ENCODE measurements around the gene MYL7. TPM values are rescaled to one million over a fixed set of nuclear protein-coding genes. Genes with fewer than 3 reads are reported as not detected.
"Not testable (repeated sequence)": the region's sequence is repeated elsewhere in the genome, so short reads cannot be mapped to it uniquely, and the experiment has no call there.

MYL7 gene
- total RNA-seq, 1 donor from 2014 or later, result not detected

DNA sequence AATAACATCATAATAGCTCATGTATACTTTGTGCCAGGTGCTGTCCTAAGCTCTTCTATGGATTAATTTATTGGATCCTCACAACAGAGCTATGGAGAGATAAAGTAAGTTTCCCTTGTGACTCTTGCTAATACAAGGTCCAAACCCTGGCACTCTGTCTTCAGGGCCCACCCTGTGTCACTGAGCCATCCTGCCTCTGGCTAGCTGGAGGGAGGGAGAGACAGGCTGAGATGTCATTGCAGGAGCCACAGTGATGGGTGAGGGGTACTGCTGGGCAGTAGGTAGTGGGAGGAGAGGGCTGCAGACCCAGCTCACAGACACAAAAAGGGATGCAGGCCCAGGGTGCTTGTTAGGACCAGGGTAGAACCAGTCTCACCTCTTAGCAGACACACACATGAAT, 31.2 kb upstream of the MYL7 start:
- intact Hi-C loops (cut with micrococcal nuclease), result no loop called here

DNA sequence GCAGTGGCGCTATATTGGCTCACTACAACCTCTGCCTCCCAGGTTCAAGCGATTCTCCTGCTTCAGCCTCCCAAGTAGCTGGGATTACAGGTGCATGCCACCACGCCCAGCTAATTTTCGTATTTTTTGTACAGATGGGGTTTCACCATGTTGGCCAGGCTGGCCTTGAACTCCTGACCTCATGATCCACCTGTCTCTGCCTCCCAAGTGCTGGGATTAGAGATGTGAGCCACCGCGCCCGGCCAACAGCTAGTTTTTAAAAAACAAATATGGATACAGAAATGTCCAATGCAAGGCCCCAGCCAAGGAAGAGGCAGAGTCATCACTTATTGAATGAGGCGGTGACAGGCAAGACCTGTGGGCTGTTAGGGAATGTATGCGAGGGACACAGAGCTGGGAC, 30.8 kb upstream of the MYL7 start:
- intact Hi-C loops (cut with micrococcal nuclease), result not testable (repeated sequence)

DNA sequence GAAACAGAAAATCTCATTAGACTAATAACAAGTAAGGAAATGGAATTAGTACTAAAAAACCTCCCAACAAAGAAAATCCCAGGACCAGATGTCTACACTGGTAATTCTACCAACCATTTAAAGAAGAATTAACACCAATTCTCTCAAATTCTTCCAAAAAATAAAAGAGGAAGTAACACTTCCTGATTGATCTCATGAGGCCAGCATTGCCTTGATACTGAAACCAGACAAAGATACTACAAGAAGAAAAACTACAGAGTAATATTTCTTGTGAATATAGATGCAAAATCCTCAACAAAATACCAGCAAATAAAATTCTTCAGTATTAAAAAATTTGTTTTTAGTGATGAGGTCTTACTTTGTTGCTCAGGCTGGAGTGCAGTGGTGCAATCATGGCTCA, 26.8 kb upstream of the MYL7 start:
- intact Hi-C loops (cut with micrococcal nuclease), result no loop called here

DNA sequence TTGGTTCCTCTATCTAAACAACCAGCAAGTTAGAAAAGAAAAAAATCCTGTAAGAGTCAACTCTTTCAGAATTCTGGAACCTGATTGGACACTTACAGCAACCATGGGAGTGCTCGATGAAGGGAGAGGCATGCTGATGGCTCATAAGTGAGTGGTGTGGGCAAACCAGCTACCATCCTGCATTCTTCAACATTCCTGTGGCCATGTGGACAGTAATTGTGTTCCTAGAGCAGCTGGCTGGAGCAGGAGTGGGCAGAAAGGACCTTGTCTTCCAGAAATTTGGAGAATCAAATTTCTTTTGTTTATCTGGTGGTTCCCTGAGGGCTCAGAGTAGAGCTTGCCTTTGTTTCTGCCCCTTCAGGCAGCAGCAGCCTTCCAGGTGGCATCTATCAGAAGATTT, 22.5 kb upstream of the MYL7 start:
- intact Hi-C loops (cut with micrococcal nuclease), result no loop called here

DNA sequence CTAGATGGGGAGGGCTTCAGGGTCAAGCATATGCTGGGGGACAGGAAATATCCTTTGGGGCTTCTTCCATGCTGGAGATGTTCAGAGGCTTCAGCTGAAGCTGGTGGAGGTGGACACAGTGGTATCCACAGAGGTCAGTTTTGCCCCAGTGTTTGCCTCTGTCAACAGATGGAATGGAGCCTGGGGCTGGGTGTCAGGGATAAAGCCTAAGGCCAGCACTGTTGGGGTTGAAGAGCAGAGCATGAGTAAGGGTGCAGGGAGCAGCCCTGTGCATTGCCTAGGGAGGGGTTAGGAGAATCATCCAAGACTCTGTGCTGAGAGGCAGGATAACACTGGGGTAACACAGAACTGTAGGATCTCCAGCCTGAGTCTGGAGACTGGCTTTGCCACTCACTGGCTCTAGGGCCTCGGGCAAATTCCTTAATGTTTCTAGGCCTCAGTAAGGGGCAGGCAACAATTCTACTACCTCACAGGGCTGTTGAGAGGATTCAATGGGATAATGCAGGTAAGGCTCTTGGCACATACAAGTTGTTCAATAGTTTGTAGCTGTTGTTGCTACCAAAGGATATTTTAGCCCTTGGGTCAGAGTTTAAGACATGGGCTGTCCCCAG, 21.8 kb upstream of the MYL7 start:
- intact Hi-C loops (cut with micrococcal nuclease), result no loop called here

DNA sequence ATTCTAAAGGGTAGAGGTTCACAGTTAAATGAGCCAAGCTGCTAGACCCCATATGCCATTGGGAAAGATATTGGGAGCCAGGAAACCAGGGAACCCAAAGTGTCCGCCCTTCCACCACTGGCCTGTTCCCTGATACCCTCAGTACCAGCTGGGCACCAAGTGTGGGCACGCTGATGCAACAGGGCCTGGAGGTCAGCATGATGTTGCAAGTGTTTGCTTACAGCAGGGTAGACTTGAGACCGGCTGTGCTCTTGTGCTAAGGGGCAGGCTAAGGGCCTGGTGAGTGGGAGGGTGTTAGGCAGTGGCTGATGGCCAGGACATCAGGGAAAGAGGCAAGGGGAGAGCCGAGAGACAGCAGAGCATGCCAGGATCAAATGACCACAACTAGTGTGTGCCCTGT, 21.0 kb upstream of the MYL7 start:
- intact Hi-C loops (cut with micrococcal nuclease), result no loop called here

DNA sequence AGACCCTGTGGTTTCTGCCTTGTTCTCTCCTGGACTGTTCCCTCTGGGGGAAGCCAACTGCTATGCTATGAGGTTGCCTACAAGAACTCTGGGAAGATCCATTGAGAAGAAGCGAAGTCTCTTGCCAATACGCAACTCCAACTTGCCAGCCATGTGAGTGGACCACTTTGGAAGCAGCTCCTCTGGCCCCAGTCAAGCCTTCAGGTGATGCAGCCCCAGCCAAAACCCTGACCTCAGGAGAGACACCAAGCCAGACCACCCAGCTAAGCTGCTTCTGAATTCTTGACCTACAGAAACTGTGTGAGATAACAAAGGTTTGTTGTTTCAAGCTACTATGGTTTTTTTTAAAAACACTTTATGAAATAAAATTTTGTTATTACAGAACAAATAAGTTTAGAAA, 20.2 kb upstream of the MYL7 start:
- intact Hi-C loops (cut with micrococcal nuclease), result no loop called here

DNA sequence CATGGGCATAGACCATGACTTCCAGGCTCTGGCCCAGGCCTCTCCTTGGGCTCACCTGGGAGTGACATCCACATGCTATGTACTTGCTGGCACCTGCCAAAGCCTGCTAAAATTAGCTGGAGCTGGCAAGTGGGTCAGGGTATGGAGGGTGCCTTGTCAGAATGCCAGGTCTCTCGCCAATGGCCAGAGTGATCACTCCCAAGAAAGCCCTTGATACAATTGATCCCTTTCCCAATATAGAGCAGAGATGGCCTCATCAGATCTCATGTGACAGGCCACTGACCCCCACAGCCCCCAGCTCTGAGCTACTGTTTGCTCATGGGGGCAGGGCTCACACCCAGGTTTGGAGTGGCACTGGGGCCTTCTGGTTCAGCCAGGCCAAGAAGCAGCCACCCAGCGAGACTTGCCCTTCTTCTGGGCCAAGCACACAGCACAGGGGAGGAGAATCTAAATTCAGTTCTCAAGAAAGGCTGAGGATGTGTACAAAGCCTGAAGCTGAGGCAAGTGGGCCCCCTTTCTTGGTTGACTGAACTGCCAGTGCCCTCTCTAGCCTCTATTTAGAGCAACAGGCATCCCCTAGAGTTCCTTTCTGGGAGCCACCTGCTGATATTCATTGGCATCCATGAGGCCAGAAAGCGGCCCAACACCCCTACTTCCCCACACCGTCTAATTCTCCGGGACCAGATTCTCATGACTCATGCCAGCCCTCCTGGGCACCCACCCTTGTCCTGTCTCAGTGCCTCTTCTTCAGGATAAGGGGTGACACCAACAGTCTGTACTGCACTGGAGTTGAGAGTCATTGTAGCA, 18.9 kb upstream of the MYL7 start:
- intact Hi-C loops (cut with micrococcal nuclease), result no loop called here

DNA sequence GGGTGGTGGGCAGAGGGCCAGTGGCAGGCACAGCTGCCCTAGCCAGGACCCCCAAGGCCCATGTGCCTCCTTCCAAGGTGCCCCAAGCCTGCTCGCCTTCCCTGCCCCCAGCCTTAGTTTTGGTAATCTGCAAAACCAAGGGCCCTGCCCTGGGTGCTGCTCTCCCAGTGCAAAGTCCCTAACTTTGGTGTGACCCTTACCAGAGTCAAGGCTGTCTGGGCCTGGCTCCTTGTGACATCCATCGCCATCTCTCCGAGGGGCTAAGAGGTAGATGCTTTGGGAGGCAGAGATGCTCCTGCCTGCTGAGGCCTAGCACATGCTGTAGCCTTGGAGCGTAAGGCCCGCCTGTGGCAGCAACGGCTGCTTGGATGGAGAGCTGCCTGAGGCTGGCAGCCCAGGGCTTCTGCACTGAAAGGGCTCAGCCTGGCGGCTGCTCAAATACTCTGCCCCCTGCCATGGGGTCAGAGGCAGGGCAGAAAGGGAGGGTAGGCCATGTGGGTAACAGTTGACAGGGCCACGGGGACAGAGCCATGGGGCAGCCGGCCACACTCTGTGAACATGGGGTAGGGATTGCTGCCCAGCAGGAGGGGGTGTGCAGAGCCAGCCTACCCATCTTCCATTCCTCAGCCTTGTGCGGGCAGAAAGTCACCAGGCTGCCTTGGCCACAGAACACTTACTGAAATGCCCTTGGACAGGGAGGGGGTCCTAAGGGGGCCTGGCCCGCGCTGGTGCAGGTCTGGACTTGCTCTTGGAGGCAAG, 17.9 kb upstream of the MYL7 start:
- intact Hi-C loops (cut with micrococcal nuclease), result no loop called here

DNA sequence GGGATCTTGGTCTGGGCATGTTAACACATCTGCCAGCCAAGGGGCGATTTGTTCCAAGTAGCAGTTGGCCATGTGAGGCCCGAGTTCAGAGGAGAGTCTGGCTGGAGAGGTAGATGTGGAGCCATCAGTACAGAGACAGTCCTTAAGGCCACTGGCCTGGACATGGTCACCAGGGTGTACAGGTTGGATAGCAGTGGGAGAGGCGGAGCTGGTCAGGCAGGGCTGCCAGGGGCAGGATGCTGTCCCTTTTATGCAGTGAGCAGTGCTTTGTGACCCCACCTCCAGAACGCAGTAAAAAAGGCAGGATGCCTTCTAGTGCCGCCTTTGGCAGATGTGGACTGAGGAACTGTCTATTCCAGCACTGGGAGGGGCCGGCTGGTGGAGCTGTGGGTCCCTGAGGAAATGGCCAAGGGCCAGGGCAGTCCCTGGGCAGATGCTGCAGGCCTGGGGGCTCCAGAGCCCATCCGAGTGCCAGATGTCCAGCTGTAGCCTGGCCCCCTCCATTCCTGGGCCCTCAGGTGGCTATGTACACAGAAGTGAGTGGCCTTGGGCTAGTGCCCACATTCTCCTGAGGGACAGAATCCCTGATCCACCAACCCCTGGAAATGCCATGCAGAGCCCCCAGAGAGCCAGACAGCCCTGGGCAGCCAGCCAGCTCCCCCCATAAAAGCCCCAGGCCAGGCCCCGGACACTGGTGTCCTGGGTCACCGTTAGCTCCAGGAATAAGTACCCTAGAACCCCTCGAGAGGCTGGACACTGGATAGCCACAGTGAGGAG, 17.2 kb upstream of the MYL7 start:
- intact Hi-C loops (cut with micrococcal nuclease), result no loop called here

DNA sequence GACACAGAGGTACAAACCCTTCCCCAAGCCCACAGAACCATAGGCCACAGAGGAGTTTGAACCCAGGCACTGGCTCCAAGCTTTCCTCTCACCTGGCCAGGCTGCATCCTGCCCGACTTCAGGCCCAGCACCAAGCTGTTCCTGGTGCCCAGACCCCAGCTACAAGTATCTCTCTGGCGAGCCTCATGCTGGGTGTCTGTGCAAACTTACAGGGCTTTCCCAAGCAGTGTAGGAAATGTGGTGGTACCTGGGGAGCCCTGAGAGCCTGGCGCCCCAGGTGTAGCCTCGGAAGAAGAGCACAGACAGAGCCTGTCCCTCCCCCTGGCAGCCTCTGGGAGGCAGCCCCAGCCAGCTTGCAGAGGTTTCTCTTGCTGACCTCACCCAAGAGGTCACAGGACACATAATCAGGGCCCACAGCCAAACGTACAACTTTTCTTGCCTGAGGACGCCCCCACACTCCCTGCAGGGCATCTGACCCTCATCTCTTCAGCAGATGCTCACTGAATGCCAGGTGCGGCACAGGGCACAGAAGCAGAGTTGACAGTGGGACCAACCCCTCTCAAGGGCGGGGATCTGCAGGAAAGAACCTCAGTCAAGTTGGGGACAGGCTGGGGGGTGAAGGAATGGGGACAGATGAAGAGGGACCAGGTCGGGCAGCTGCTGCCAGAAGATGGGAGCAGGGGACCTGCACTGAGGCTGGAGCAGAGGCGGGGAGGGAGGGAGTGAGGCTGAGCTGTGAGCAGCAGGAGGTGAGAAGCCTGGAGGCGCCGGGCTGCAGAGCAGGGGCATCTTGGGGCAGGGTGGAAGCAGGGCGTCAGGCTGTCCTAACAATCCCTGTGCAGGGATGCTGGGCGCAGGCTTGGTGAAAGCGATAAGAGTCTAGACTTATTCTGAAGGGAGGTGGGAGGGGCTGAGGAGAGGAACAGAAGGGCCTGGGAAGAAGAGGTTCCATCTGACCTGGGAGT, 16.3 kb upstream of the MYL7 start:
- intact Hi-C loops (cut with micrococcal nuclease), result no loop called here

DNA sequence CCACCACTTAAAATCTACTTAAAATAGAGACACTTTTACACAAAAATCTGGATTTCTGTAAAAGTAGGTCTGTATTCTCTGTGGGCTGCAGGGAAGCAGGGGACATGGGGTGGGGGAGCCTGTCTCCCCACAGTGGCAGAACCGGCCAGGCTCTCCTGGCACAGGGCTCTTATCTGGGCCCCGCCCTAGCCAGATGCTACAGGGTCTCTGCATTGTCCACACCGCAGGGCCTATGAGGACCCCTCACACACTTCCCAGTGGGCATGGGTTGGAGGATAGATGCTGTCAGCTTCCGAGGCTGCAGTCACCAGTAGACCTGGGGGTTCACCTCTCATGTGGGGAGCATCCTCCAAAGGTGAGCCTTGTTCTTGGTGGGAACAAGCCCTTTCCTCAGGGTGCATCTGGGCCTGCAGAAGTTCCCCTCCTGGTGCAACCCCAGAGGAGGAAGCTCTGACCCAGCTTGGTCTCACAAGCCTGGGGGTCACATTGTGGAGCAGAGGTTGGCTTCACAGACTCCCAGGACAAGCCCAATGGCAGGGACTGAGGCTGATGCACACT, 15.4 kb upstream of the MYL7 start:
- intact Hi-C loops (cut with micrococcal nuclease), result no loop called here

DNA sequence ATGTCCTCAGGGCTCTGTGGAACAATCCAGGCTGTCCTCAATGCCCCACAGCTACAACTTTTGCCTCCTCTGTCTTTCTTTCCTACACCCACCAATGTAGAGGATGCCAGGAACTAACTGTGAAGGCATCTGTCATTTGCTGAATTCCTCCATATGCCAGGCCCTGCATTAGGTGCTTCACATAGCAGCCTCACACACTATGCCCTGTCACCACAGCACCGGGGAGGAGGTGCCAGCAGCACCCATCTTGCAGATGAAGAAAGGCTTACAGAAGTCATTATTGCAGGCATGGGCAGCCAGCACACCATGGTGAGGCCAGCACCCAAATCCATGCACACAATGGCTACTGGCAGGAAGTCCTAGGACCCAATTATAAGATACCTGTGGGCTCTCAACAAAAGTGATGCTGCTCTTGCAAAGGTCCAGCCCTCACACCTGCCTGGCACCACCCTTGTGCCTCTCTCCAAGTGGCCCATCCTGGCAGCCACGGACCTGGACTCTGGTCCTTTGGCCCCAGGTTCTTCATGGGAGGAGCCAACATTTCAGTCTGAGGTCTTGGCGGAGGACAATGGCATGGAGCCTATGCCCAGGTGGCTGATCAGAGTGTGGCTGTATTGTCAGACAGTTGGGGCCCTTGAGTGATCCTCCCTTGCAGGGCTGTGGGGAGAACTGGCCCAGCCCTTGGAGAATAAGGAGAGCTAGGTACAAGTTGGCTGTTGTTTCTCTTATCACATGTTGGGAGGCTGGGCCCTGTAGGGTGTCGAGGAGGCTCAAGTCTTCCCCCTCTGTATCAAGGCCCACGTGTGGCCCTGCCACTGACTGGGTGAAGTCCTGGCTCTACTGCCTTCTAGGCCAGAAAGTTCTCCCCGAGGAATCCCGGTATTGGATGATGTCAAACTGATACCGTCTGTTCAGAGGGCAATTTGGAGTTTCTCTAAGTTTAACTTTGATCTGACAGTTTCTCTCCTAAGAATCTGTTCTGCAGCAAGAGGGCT, 14.4 kb upstream of the MYL7 start:
- intact Hi-C loops (cut with micrococcal nuclease), result no loop called here

DNA sequence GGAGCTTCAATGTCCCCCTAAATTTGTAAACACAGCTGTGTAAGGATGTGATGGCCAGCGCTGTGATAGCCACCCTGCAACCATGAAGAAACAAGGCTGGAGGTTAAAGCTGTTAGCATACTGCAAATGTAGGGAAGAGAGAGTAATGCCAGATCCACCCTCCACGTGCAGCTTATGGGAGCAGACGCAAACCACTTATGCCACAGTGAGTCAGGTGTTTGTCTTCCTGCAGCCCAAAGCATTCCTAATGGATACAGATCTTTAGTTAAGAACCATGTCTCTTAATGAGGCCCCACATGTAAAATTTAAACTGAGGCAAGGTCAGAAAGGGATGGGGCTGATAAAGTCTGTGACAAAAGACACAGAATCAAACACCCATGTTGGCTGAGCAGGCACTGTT, 13.6 kb upstream of the MYL7 start:
- intact Hi-C loops (cut with micrococcal nuclease), result no loop called here

DNA sequence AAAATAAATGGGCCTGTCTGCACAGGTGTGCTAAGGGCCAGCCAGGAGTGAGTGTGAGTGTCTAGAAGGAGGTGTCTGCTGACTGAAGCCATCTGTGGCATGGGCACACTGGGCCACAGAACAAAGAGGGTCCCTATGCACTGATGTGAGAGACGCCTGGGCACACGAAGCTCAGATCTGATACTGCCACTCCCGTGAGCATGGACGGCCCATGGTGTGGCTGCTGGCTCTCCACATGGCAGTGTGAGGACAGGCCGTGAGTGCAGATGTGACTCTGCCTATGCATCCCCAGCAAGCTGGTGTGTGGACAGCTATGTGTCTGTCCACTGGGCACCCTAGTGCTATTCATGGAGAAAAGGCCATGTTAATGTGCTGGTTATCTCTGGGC, 12.8 kb upstream of the MYL7 start:
- intact Hi-C loops (cut with micrococcal nuclease), result no loop called here

DNA sequence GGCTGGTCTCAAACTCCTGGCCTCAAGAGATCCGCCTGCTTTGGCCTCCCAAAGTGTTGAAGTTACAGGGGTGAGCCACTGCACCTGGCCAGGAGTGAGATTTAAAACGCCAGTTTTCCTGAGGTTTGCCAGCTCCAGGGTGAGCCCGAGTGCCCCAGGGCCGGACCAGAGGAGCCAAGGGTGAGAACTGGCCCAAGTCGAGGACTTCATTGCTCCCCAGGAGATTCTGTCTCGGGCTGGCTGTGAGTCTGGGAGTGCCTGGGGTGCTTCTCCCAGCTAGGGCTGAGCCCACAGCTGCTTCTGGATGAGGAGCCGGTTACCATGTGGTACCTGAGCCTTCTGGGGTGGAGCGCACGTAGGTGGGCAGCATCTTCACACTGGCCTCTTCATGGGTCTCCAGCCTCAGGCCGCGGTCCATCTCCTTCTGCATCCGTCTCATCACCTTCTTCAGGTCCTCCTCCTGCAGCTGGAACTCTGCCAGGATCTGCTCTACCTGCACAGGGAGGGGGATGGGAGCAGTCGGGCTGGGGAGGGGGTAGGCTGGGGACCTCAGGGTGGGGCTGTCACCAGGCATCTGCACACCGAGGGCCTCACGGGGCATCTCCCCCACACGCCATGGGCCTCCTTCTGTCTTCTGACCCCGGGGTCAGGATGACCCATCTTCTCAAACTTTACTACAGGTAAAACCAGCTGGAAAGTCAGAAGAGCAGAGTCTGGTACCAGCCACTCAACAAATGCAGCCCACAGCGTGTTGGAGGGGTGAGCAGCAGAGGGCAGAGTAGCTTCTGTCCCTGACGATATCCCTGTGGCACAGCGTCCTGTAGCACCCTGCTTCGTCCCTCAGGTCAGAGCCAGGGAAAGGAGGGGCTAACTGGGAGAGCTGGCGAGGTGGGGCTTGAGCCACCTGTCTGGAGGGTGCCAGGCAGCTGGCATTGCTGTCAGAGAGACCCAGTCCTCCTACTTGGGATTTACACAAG, 12.1 kb upstream of the MYL7 start:
- intact Hi-C loops (cut with micrococcal nuclease), result no loop called here

DNA sequence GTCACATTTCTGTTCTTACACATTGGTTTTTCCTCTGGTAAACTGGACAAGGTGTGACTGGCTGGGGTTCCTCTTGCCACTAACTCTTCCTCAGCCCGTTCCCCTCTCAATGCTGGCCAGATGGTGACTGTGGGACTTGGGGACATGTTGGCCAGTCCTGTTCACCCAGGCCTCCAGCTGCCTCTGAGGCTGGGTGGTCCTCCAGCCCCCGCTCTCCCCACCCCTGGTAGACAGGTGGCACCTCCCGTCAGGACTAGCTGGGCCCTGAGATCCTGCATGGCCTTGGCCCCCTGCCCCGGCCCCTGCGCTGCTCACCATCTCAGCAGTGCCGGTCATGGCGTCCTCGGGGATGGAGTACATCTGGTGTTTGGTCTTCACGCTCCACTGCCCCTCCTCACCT, 10.8 kb upstream of the MYL7 start:
- intact Hi-C loops (cut with micrococcal nuclease), result no loop called here

Measured in T-helper 2 cell treated with Interferon-gamma antibody and Interleukin-4, amounts not matched to agents 100 ng/mL and 5 ng/mL, for 36 hours (primary cell).